CD4-positive, alpha-beta T cell treated with Interleukin-1 beta for 1 hour (primary cell): Measurements from ENCODE around the gene ASCL2.

Source experiments
- DNase-seq, 2 donors: peaks; one replicate each; pipeline ENCODE4 v3.0.0-alpha.2; 2020 to 2022

The ASCL2 gene

DNA sequence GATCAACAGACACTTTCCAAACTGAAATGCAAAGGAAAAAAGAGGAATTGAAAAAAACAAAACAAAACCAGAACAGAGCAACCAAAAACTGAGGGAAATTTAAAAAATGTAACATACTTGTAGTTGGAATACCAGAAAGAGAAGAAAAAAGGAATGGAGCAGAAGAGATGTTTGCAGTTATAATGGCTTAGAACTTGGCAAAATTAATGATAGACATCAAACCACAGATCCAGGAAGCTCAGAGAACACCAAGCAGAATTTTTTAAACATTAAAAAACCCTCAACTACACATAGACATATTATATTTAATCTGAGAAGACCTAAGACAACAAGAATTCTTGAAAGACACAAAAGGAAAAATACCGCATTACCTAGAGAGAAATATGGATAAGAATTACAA, 46.1 kb downstream of the ASCL2 start:
- no peak for DNase-seq

DNA sequence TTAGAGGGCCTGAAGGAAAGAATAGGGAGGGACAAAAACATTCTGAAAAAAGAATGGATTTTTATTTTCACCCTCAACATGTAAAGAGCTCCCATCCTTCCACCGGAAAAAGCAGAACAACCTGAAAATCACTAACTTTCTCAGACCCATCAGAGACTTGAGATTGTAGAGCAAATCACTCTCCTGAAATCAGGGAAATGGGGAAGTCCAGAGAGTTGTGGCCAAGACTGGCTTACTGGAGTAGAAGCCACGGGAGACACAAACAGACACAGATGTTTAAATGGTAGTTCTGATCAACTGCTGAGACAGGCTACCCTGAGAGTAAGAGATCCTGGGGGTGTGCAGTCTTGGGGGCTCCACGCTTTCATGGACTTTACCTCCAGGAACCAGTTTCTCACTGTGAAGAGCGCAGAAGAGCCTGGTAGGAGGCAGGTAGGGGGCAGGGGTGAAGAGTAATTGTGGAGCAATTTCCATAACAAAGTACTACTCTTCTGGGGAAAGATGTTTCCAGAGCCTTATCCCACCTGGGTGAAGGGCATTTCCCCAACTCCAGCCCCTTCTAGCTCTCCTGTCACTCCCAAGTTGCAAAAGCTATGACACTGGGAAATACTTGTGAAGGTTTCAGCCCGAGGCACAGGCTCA, 47.1 kb downstream of the ASCL2 start:
- no peak for DNase-seq

DNA sequence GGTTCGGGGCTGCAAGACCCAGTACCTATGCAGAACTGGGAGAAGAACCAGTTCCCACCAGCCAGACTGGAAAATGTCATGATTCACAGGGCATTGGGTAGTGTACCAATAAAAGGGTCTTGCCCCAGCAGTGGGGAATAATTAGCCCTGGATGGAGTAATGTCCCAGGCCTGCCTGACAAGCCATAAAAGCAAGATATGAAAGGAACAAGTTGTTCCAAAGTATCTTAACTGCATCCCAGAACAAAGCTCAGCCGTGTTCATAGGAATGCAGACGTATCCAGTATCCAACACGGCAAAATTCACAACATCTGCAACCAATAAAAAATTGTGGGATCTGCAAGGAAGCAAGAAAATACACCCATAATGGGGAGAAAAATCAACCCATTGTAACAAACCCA, 47.9 kb downstream of the ASCL2 start:
- DNase-seq: no peak

DNA sequence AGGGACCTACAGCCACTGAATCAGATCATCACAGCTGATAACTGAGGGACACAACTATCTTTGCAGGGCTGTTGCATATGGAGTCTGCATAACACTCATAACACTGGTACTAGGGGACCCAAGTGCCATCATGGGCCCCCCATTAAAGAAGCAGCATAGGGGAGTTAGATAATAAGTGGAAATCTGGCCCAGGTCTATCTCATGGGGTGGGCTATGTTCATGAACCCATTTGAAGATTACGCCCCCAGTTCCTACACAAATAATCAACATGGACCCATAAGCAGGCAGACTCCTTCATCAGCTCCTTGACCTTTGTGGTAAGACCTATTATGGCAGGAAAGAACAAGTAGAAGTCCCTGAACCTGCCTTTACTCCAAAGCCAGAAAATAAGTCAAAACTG, 48.8 kb downstream of the ASCL2 start:
- no peak for DNase-seq

DNA sequence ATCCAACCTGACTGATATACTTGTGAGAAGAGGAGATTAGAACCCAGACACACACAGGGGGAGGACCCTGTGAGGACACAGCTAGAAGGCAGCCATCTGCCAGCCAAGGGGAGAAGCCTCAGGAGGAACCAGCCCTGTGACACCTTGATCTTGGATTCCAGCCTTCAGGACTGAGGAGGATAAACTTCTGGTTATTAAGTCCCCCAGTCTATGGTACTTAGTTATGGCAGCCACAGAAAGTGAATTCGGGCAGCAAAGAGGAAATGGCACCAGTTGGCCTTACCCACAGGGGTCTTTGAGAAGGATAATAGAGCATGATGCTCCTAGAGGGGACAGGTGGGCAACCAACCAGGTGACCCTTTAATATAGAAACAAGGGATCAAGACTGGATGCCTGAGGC, 49.4 kb downstream of the ASCL2 start:
- DNase-seq: no peak

DNA sequence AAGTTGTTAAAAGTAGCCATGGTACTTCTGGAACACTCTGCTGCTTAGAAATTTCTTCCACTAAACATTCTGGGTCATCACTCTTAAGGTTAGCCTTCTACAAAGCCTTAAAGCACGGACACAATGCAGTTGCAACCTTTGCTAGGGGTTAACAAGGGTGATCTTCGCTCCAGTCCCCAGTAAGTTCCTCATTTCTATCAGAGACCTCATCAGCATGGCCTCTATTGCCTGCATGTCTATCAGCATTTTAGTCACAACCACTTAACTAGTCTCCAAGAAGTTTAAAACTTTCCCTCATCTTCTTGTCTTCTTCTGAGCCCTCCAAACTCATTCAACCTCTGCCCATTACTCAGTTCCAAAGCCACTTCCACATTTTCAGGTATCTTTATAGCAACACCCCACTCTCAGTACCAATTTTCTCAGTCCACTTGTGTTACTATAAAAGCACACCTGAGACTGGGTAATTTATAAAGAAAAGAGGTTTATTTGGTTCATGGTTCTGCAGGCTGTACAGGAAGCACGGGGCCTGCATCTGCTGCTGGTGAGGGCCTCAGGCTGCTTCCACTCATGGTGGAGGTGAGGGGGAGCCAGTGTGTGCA, 50.1 kb downstream of the ASCL2 start:
- DNase-seq: no peak

DNA sequence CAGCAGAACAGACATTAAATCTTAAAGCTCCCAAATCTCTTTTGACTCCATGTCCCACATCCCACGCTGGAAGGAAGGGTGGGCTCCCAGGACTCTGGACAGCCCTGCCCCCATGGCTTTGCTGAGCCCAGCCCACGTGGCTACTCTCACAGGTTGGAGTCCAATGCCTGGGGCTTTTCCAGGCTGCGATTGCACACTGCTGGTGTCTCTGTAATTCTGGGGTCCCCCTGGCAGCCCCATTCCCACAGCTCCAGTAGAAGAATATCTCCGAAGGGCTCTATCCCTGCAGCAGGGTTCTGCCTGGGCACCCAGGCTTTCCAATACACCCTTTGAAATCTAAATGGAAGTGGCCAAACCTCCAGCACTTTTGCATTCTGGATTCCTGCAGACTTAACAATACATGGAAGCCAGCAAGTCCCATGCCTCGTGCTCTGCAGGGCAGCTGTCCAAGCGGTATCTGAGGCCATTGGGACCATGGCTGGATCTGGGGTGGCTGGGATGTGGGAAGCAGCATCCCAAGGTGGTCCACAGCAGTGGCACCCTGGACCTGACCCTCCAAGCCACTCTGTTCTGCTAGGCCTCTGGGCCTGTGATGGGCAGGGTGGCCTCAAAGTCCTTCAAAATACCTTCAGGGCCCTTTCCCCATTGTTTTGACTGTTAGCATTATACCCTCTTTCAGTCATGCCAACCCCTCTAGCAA, 50.9 kb downstream of the ASCL2 start:
- no peak for DNase-seq
